ENCODE results near the gene AIG1. TPM values are rescaled to one million over a fixed set of nuclear protein-coding genes. Genes with fewer than 3 reads are reported as not detected.
"Not testable (repeated sequence)": the region's sequence is repeated elsewhere in the genome, so short reads cannot be mapped to it uniquely, and the experiment has no call there.

Gene AIG1
- polyA plus RNA-seq, 1 experiment = 43.2 TPM

- TF ChIP-seq CTCF (IDR thresholded peaks at IDR 0.05; ENCODE audit: insufficient read depth, low read depth, low read length) = no peak
- Histone ChIP-seq H3K4me3 (ENCODE audit: low read depth, low read length) (no peak overlapping the region), H3K36me3 (ENCODE audit: control insufficient read depth, insufficient read depth, low read length) (no peaks in the 10 kb centered on the region), H3K27me3 (ENCODE audit: control insufficient read depth, insufficient read depth, low read length) (no peaks in the 10 kb centered on the region)
- ChIA-PET POLR2A (no interaction called here), CTCF (no interaction called here)
- no peak for DNase-seq (ENCODE audit: low read depth)
Observed at GRCh38 chr6:143167224-143167623, 106.5 kb downstream of the AIG1 start.

- CTCF ChIA-PET = interaction anchor here (1.0 kb wide), 1 partner anchor 10 kb away, joined by 3 read pairs; no protein-coding TSS in a partner anchor
- H3K36me3 ChIP-seq (ENCODE audit: control insufficient read depth, insufficient read depth, low read length); H3K4me3 ChIP-seq (ENCODE audit: low read depth, low read length); H3K27me3 ChIP-seq (ENCODE audit: control insufficient read depth, insufficient read depth, low read length); POLR2A ChIA-PET; DNase-seq (ENCODE audit: low read depth): not testable (repeated sequence)
Observed at GRCh38 chr6:143168396-143168816, 107.7 kb downstream of the AIG1 start.

GRCh38 chr6:143169440-143169839, 108.8 kb downstream of the AIG1 start:
- no peaks in the 10 kb centered on the region for H3K27me3 ChIP-seq (ENCODE audit: control insufficient read depth, insufficient read depth, low read length)
- ChIA-PET POLR2A (no interaction called here), CTCF (interaction anchor here (0.6 to 0.8 kb wide), 2 partner anchors 18 to 410 kb away, joined by 3 read pairs; no protein-coding TSS in a partner anchor)
- H3K36me3 ChIP-seq (ENCODE audit: control insufficient read depth, insufficient read depth, low read length) = no peaks in the 10 kb centered on the region
- DNase-seq (ENCODE audit: low read depth) = no peak
- no peak overlapping the region for H3K4me3 ChIP-seq (ENCODE audit: low read depth, low read length)
- no peak for TF ChIP-seq CTCF (IDR thresholded peaks at IDR 0.05; ENCODE audit: insufficient read depth, low read depth, low read length)

- Histone ChIP-seq H3K36me3 (ENCODE audit: control insufficient read depth, insufficient read depth, low read length) (no peaks in the 10 kb centered on the region; the same call in 1 of the 2 replicates), H3K4me3 (ENCODE audit: low read depth, low read length) (no peak overlapping the region), H3K27me3 (ENCODE audit: control insufficient read depth, insufficient read depth, low read length) (no peaks in the 10 kb centered on the region)
- DNase-seq (ENCODE audit: low read depth) = no peak
- POLR2A ChIA-PET = no interaction called here
- CTCF ChIA-PET = interaction anchor here (2.6 kb wide), 1 partner anchor 10 kb away, joined by 9 read pairs; no protein-coding TSS in a partner anchor
- no peak for TF ChIP-seq CTCF (IDR thresholded peaks at IDR 0.05; ENCODE audit: insufficient read depth, low read depth, low read length)
Observed at GRCh38 chr6:143174516-143174915, 113.8 kb downstream of the AIG1 start.

- ChIA-PET POLR2A (no interaction called here), CTCF (interaction anchor here (2.6 kb wide), 1 partner anchor 10 kb away, joined by 9 read pairs; no protein-coding TSS in a partner anchor)
- no peaks in the 10 kb centered on the region for H3K27me3 ChIP-seq (ENCODE audit: control insufficient read depth, insufficient read depth, low read length)
- DNase-seq (ENCODE audit: low read depth) = no peak
- no peaks in the 10 kb centered on the region; the same call in 1 of the 2 replicates for H3K36me3 ChIP-seq (ENCODE audit: control insufficient read depth, insufficient read depth, low read length)
- no peak for TF ChIP-seq CTCF (IDR thresholded peaks at IDR 0.05; ENCODE audit: insufficient read depth, low read depth, low read length)
- H3K4me3 ChIP-seq (ENCODE audit: low read depth, low read length) = no peak overlapping the region
Observed at GRCh38 chr6:143174951-143175350, 114.3 kb downstream of the AIG1 start.
